Measurements from ENCODE around the gene RFK. TPM values are rescaled to one million over a fixed set of nuclear protein-coding genes. Genes with fewer than 3 reads are reported as not detected.

The RFK gene
- total RNA-seq, 4 donors from 2014 or later, result 29.3 to 40.0 (median 34.8) TPM

DNA sequence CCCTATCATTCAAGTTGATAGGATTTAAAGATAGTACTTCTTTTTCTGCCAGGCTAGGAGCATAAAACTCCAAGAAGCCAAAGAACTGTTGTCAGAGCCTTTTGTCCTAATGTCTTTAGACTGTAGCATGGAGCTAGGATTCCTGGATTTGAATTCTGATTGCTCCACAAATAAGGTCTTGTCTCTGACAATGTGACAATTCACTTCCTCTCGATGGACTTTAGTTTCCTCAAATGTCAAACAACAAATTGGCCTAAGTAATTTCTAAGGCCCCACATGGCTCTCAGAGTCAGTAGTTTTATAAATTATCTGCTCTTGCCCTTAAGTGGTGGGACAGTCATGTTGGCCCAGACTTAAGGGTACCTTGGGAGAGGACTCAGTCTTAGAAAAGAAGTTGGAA, 36.7 kb downstream of the RFK start:
- H3K27me3 ChIP-seq, result no peaks in the 10 kb centered on the region
- H3K9me3 ChIP-seq, result no peaks in the 10 kb centered on the region
- no peak overlapping the region for H3K4me3 ChIP-seq (replicated peaks in 1 of 3)
- no peaks in the 10 kb centered on the region for H3K4me1 ChIP-seq
- no peak overlapping the region for H3K27ac ChIP-seq
- intact Hi-C loops (cut with DNase I), result no loop called here
- no peak for TF ChIP-seq POLR2A (IDR thresholded peaks at IDR 0.05)
- TF ChIP-seq, protein P1, sequence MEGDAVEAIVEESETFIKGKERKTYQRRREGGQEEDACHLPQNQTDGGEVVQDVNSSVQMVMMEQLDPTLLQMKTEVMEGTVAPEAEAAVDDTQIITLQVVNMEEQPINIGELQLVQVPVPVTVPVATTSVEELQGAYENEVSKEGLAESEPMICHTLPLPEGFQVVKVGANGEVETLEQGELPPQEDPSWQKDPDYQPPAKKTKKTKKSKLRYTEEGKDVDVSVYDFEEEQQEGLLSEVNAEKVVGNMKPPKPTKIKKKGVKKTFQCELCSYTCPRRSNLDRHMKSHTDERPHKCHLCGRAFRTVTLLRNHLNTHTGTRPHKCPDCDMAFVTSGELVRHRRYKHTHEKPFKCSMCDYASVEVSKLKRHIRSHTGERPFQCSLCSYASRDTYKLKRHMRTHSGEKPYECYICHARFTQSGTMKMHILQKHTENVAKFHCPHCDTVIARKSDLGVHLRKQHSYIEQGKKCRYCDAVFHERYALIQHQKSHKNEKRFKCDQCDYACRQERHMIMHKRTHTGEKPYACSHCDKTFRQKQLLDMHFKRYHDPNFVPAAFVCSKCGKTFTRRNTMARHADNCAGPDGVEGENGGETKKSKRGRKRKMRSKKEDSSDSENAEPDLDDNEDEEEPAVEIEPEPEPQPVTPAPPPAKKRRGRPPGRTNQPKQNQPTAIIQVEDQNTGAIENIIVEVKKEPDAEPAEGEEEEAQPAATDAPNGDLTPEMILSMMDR (IDR thresholded peaks at IDR 0.05), result no peak
- 85 to 100% methylated on average over 1 of the region's 1 CpG for WGBS, 2 donors
- H3K36me3 ChIP-seq, result no peaks in the 10 kb centered on the region
- no peak for DNase-seq

DNA sequence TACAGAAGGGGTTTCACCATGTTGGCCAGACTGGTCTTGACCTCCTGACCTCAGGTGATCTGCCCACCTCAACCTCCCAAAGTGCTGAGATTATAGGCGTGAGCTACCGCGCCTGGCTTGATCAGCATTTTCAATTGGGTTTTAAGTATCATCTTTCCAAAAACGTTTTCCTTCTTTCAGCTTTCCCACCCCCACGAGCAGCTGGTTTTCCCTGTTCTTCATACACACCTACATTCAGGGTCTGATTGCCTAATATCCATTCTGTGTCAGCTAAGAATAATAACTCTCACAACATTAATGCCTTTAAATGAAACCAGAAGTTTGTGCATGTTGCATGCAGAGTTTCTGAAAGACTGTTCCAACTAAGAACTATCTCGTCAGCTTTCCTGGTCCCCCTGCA, 38.3 kb downstream of the RFK start:
- Histone ChIP-seq H3K27me3 (no peaks in the 10 kb centered on the region), H3K4me3 (replicated peaks in 1 of 3) (no peak overlapping the region), H3K27ac (no peak overlapping the region), H3K36me3 (no peaks in the 10 kb centered on the region), H3K9me3 (no peaks in the 10 kb centered on the region), H3K4me1 (no peaks in the 10 kb centered on the region)
- WGBS, 2 donors, result 73 to 90% methylated on average over 6 of the region's 6 CpGs
- intact Hi-C loops (cut with DNase I), result no loop called here
- TF ChIP-seq POLR2A (IDR thresholded peaks at IDR 0.05), result no peak
- TF ChIP-seq, protein P1 (IDR thresholded peaks at IDR 0.05), result no peak
- DNase-seq, result no peak

DNA sequence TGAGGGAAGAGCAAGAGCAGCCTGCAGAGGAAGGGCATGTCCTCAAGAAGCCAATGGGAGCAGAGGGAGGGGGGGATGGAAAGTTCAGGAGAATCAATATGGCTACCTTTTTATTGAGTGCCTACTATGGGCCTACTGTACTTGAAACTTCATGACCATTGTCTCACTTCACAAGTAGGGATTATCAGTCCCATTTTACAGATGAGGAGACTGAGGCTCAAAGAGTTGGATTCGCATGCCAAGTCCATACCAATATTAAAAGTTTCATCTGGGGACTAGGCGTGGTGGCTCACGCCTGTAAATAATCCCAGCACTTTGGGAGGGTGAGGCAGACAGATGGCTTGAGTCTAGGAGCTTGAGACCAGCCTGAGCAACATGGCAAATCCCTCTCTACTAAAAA, 40.0 kb downstream of the RFK start:
- intact Hi-C loops (cut with DNase I), result no loop called here
- WGBS, 2 donors, result 76 to 82% methylated on average over 3 of the region's 3 CpGs
- Histone ChIP-seq H3K9me3 (no peaks in the 10 kb centered on the region), H3K4me3 (replicated peaks in 1 of 3) (no peak overlapping the region), H3K4me1 (no peaks in the 10 kb centered on the region), H3K27me3 (no peaks in the 10 kb centered on the region), H3K36me3 (no peaks in the 10 kb centered on the region), H3K27ac (no peak overlapping the region)
- no peak for DNase-seq
- TF ChIP-seq, protein P1 (IDR thresholded peaks at IDR 0.05), result no peak
- no peak for TF ChIP-seq POLR2A (IDR thresholded peaks at IDR 0.05)

DNA sequence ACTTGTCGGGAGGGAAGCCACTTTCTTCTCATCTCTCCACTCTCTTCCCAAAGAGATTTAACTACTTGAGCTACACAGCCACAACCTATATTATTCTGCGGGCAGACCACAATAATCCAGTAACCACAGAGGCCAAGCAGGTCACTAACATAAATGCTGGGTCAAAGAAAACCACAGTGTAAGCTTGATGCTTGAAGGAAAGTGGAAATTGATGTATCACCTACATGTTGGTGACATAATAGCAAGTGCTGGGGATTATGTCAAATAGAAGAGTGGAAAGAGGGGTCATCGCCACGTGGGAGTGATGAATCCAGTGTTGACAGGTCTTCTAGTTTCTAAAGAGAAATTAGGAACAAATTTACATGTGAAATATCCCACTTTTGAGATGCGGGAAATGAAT, 40.9 kb downstream of the RFK start:
- no peaks in the 10 kb centered on the region for H3K9me3 ChIP-seq
- 83 to 88% methylated on average over 5 of the region's 5 CpGs for WGBS, 2 donors
- no peak overlapping the region for H3K4me3 ChIP-seq (replicated peaks in 1 of 3)
- DNase-seq, result no peak
- intact Hi-C loops (cut with DNase I), result no loop called here
- H3K27me3 ChIP-seq, result no peaks in the 10 kb centered on the region
- H3K27ac ChIP-seq, result no peak overlapping the region
- TF ChIP-seq, protein P1 (IDR thresholded peaks at IDR 0.05), result no peak
- TF ChIP-seq POLR2A (IDR thresholded peaks at IDR 0.05), result no peak
- no peaks in the 10 kb centered on the region for H3K4me1 ChIP-seq
- no peaks in the 10 kb centered on the region for H3K36me3 ChIP-seq

DNA sequence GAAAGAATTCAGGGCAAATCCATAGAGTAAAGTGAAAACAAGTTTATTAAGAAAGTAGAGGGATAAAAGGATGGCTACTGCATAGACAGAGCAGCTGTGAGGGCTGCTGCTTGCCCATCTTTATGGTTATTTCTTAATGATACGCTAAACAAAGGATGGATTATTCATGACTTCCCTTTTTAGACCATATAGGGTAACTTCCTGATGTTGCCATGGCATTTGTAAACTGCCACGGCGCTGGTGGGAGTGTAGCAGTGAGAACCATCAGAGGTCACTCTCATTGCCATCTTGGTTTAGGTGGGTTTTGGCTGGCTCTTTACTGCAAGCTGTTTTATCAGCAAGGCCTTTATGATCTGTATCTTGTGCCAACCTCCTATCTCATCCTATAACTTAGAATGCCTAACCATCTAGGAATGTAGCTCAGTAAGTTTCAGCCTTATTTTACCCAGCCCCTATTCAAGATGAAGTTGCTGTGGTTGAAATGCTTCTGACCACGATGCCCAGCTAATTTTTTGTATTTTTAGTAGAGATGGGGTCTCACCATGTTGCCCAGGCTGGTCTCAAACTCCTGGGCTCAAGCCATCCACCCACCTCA, 42.1 kb downstream of the RFK start:
- H3K27ac ChIP-seq, result no peak overlapping the region
- H3K36me3 ChIP-seq, result no peaks in the 10 kb centered on the region
- no peaks in the 10 kb centered on the region for H3K27me3 ChIP-seq
- no peak for TF ChIP-seq POLR2A (IDR thresholded peaks at IDR 0.05)
- TF ChIP-seq, protein P1 (IDR thresholded peaks at IDR 0.05), result no peak
- intact Hi-C loops (cut with DNase I), result no loop called here
- H3K9me3 ChIP-seq, result no peaks in the 10 kb centered on the region
- H3K4me3 ChIP-seq (replicated peaks in 1 of 3), result no peak overlapping the region
- 72 to 84% methylated on average over 4 of the region's 4 CpGs for WGBS, 2 donors
- DNase-seq, result no peak
- no peaks in the 10 kb centered on the region for H3K4me1 ChIP-seq

Measured in thyroid gland (tissue), 4 donors.